Measurements from ENCODE around the gene HECTD3.
"Not testable (repeated sequence)": the region's sequence is repeated elsewhere in the genome, so short reads cannot be mapped to it uniquely, and the experiment has no call there.

The HECTD3 gene

GRCh38 chr1:45004281-45004920, 6.7 kb downstream of the HECTD3 start:
- peaks cover 2 to 10% (median 8%) of the 10 kb centered on the region in 4 experiments for H3K4me1 ChIP-seq (ENCODE audit: control extremely low read depth in 1 of 4, control insufficient read depth in 4 of 4, insufficient read depth in 4 of 4, low read length in 3 of 4)
- WGBS (ENCODE audit: insufficient coverage) = 93% methylated on average over 7 of the region's 7 CpGs
- ChIA-PET POLR2A (no interaction called here), CTCF (interaction anchor here (1.0 to 1.2 kb wide), 3 partner anchors 8 to 168 kb away, joined by 4 read pairs; no protein-coding TSS in a partner anchor)
- no peak overlapping the region for H3K4me3 ChIP-seq (ENCODE audit: control insufficient read depth in 1 of 7, extremely low read depth in 1 of 7, insufficient read depth in 4 of 7, low read depth in 2 of 7, low read length in 6 of 7)
- no peak overlapping the region for H3K27ac ChIP-seq (ENCODE audit: insufficient read depth in 1 of 2, low read depth in 1 of 2, low read length in 2 of 2, poor library complexity in 1 of 2, severe bottlenecking in 2 of 2)
- no peaks in the 10 kb centered on the region for H3K9me3 ChIP-seq (ENCODE audit: control extremely low read depth in 1 of 5, control insufficient read depth in 4 of 5, insufficient read depth in 2 of 5, low read depth in 1 of 5, low read length in 4 of 5)
- H3K27me3 ChIP-seq (replicated peaks in 2 of 5; ENCODE audit: control insufficient read depth in 4 of 5, insufficient read depth in 5 of 5, low read length in 4 of 5) = no peaks in the 10 kb centered on the region
- H3K36me3 ChIP-seq (ENCODE audit: control insufficient read depth in 4 of 4, insufficient read depth in 4 of 4, low read length in 3 of 4) = peaks cover 16 to 75% (median 60%) of the 10 kb centered on the region in 4 experiments
- no peak for DNase-seq

- CTCF ChIA-PET = no interaction called here
- 94% methylated on average over 13 of the region's 14 CpGs for WGBS (ENCODE audit: insufficient coverage)
- Histone ChIP-seq H3K4me3 (ENCODE audit: control insufficient read depth in 1 of 7, extremely low read depth in 1 of 7, insufficient read depth in 4 of 7, low read depth in 2 of 7, low read length in 6 of 7) (no peak overlapping the region), H3K9me3 (ENCODE audit: control extremely low read depth in 1 of 5, control insufficient read depth in 4 of 5, insufficient read depth in 2 of 5, low read depth in 1 of 5, low read length in 4 of 5) (no peaks in the 10 kb centered on the region), H3K27me3 (replicated peaks in 2 of 5; ENCODE audit: control insufficient read depth in 4 of 5, insufficient read depth in 5 of 5, low read length in 4 of 5) (no peaks in the 10 kb centered on the region), H3K27ac (ENCODE audit: insufficient read depth in 1 of 2, low read depth in 1 of 2, low read length in 2 of 2, poor library complexity in 1 of 2, severe bottlenecking in 2 of 2) (no peak overlapping the region), H3K36me3 (ENCODE audit: control insufficient read depth in 4 of 4, insufficient read depth in 4 of 4, low read length in 3 of 4) (peaks cover 16 to 68% (median 53%) of the 10 kb centered on the region in 4 experiments), H3K4me1 (ENCODE audit: control extremely low read depth in 1 of 4, control insufficient read depth in 4 of 4, insufficient read depth in 4 of 4, low read length in 3 of 4) (peaks cover 2 to 10% (median 8%) of the 10 kb centered on the region in 4 experiments)
- no peak for DNase-seq
- POLR2A ChIA-PET = no interaction called here
Observed at GRCh38 chr1:45003741-45004140, 7.4 kb downstream of the HECTD3 start.

GRCh38 chr1:45002650-45003645, 8.2 kb downstream of the HECTD3 start:
- Histone ChIP-seq H3K27me3 (replicated peaks in 2 of 5; ENCODE audit: control insufficient read depth in 4 of 5, insufficient read depth in 5 of 5, low read length in 4 of 5) (no peaks in the 10 kb centered on the region), H3K27ac (ENCODE audit: insufficient read depth in 1 of 2, low read depth in 1 of 2, low read length in 2 of 2, poor library complexity in 1 of 2, severe bottlenecking in 2 of 2) (no peak overlapping the region), H3K9me3 (ENCODE audit: control extremely low read depth in 1 of 5, control insufficient read depth in 4 of 5, insufficient read depth in 2 of 5, low read depth in 1 of 5, low read length in 4 of 5) (no peaks in the 10 kb centered on the region), H3K4me3 (ENCODE audit: control insufficient read depth in 1 of 7, extremely low read depth in 1 of 7, insufficient read depth in 4 of 7, low read depth in 2 of 7, low read length in 6 of 7) (no peak overlapping the region), H3K4me1 (ENCODE audit: control extremely low read depth in 1 of 4, control insufficient read depth in 4 of 4, insufficient read depth in 4 of 4, low read length in 3 of 4) (peaks cover 2 to 10% (median 8%) of the 10 kb centered on the region in 4 experiments), H3K36me3 (ENCODE audit: control insufficient read depth in 4 of 4, insufficient read depth in 4 of 4, low read length in 3 of 4) (peaks cover 13 to 60% (median 45%) of the 10 kb centered on the region in 4 experiments)
- ChIA-PET POLR2A (interaction anchor here (0.9 kb wide), 1 partner anchor 17 kb away, joined by 3 read pairs; the partner anchor contains the start of gene EIF2B3), CTCF (interaction anchor here (1.2 kb wide), 1 partner anchor 11 kb away, joined by 3 read pairs; no protein-coding TSS in a partner anchor)
- DNase-seq = no peak
- 92% methylated on average over 17 of the region's 17 CpGs for WGBS (ENCODE audit: insufficient coverage)

GRCh38 chr1:45001576-45001975, 9.5 kb downstream of the HECTD3 start:
- H3K27me3 ChIP-seq (replicated peaks in 2 of 5; ENCODE audit: control insufficient read depth in 4 of 5, insufficient read depth in 5 of 5, low read length in 4 of 5); H3K4me1 ChIP-seq (ENCODE audit: control extremely low read depth in 1 of 4, control insufficient read depth in 4 of 4, insufficient read depth in 4 of 4, low read length in 3 of 4); H3K4me3 ChIP-seq (ENCODE audit: control insufficient read depth in 1 of 7, extremely low read depth in 1 of 7, insufficient read depth in 4 of 7, low read depth in 2 of 7, low read length in 6 of 7); POLR2A ChIA-PET; H3K27ac ChIP-seq (ENCODE audit: insufficient read depth in 1 of 2, low read depth in 1 of 2, low read length in 2 of 2, poor library complexity in 1 of 2, severe bottlenecking in 2 of 2); DNase-seq; H3K9me3 ChIP-seq (ENCODE audit: control extremely low read depth in 1 of 5, control insufficient read depth in 4 of 5, insufficient read depth in 2 of 5, low read depth in 1 of 5, low read length in 4 of 5): not testable (repeated sequence)
- 100% methylated on average over 5 of the region's 8 CpGs for WGBS (ENCODE audit: insufficient coverage)
- H3K36me3 ChIP-seq (ENCODE audit: control insufficient read depth in 4 of 4, insufficient read depth in 4 of 4, low read length in 3 of 4) = peaks cover 8 to 47% (median 32%) of the 10 kb centered on the region in 4 experiments
- CTCF ChIA-PET = interaction anchor here (1.4 kb wide), 2 partner anchors 10 to 11 kb away, joined by 3 read pairs; partner anchors contain the start of gene UROD

GRCh38 chr1:45001011-45001481, 10.1 kb downstream of the HECTD3 start:
- H3K27me3 ChIP-seq (replicated peaks in 2 of 5; ENCODE audit: control insufficient read depth in 4 of 5, insufficient read depth in 5 of 5, low read length in 4 of 5) = no peaks in the 10 kb centered on the region
- H3K27ac ChIP-seq (ENCODE audit: insufficient read depth in 1 of 2, low read depth in 1 of 2, low read length in 2 of 2, poor library complexity in 1 of 2, severe bottlenecking in 2 of 2) = no peak overlapping the region
- no peak overlapping the region for H3K4me3 ChIP-seq (ENCODE audit: control insufficient read depth in 1 of 7, extremely low read depth in 1 of 7, insufficient read depth in 4 of 7, low read depth in 2 of 7, low read length in 6 of 7)
- H3K4me1 ChIP-seq (ENCODE audit: control extremely low read depth in 1 of 4, control insufficient read depth in 4 of 4, insufficient read depth in 4 of 4, low read length in 3 of 4) = peaks cover 2 to 10% (median 8%) of the 10 kb centered on the region in 4 experiments
- CTCF ChIA-PET = interaction anchor here (0.9 to 1.4 kb wide), 4 partner anchors 10 to 355 kb away, joined by 3 to 5 read pairs (median 3); partner anchors contain the start of genes HECTD3 and UROD
- peaks cover 8 to 43% (median 30%) of the 10 kb centered on the region in 4 experiments for H3K36me3 ChIP-seq (ENCODE audit: control insufficient read depth in 4 of 4, insufficient read depth in 4 of 4, low read length in 3 of 4)
- POLR2A ChIA-PET = no interaction called here
- WGBS (ENCODE audit: insufficient coverage) = 0% methylated on average over 1 of the region's 7 CpGs
- no peaks in the 10 kb centered on the region for H3K9me3 ChIP-seq (ENCODE audit: control extremely low read depth in 1 of 5, control insufficient read depth in 4 of 5, insufficient read depth in 2 of 5, low read depth in 1 of 5, low read length in 4 of 5)
- DNase-seq = peak in 2 of 3 donors; percentile 24 to 40

- peaks cover 2 to 25% (median 17%) of the 10 kb centered on the region in 4 experiments for H3K36me3 ChIP-seq (ENCODE audit: control insufficient read depth in 4 of 4, insufficient read depth in 4 of 4, low read length in 3 of 4)
- H3K27ac ChIP-seq (ENCODE audit: insufficient read depth in 1 of 2, low read depth in 1 of 2, low read length in 2 of 2, poor library complexity in 1 of 2, severe bottlenecking in 2 of 2) = no peak overlapping the region
- ChIA-PET CTCF (interaction anchor here (1.3 kb wide), 1 partner anchor 18 kb away, joined by 3 read pairs; no protein-coding TSS in a partner anchor), POLR2A (interaction anchor here (1.0 kb wide), 1 partner anchor 13 kb away, joined by 3 read pairs; the partner anchor contains the start of gene EIF2B3)
- H3K27me3 ChIP-seq (replicated peaks in 2 of 5; ENCODE audit: control insufficient read depth in 4 of 5, insufficient read depth in 5 of 5, low read length in 4 of 5) = no peaks in the 10 kb centered on the region
- H3K4me3 ChIP-seq (ENCODE audit: control insufficient read depth in 1 of 7, extremely low read depth in 1 of 7, insufficient read depth in 4 of 7, low read depth in 2 of 7, low read length in 6 of 7) = no peak overlapping the region
- H3K9me3 ChIP-seq (ENCODE audit: control extremely low read depth in 1 of 5, control insufficient read depth in 4 of 5, insufficient read depth in 2 of 5, low read depth in 1 of 5, low read length in 4 of 5) = no peaks in the 10 kb centered on the region
- peaks cover 2 to 10% (median 8%) of the 10 kb centered on the region in 4 experiments for H3K4me1 ChIP-seq (ENCODE audit: control extremely low read depth in 1 of 4, control insufficient read depth in 4 of 4, insufficient read depth in 4 of 4, low read length in 3 of 4)
- no peak for DNase-seq
- 100% methylated on average over 1 of the region's 3 CpGs for WGBS (ENCODE audit: insufficient coverage)
Observed at GRCh38 chr1:44999232-44999631, 11.9 kb downstream of the HECTD3 start.
